HepG2 (cell line): Measurements from ENCODE around the gene COX7A2L. TPM values are rescaled to one million over a fixed set of nuclear protein-coding genes. Genes with fewer than 3 reads are reported as not detected.
A peak's percentile ranks its signal among the peaks of the same experiment; 100 is the strongest.

Source experiments
- ATAC-seq: fragments of 200-7000 bp; cut with Tn5 transposase; 3 replicates; pipeline ENCODE4 v1.9.1; 2020; ENCODE audit warnings: mild to moderate bottlenecking, moderate library complexity
- BruUV-seq: library from RNA; stranded (reverse); fragments of 400-500 nt; replicated peaks from 2 replicates; lab custom pipeline; 2021; lab: Mats Ljungman, UMichigan
- CTCF ChIA-PET: fragments of 300-600 bp; formaldehyde crosslinking; extraction: SDS; loops from one replicate; lab custom pipeline; 2021; ENCODE audit warnings: low total read pairs, inconsistent platforms, low intra/inter-chr PET ratio; lab: Yijun Ruan, JAX
- POLR2A ChIA-PET: fragments of 350-600 bp; sonication (Branson Sonifier 250); formaldehyde crosslinking; loops from one replicate; lab custom pipeline; 2020; ENCODE audit warnings: antibody characterized with exemption, inconsistent platforms; lab: Yijun Ruan, JAX
- DNase-seq: peaks from one replicate; pipeline ENCODE4 v3.0.0-alpha.2; 2015; ENCODE audit warnings: low spot score
- FAIRE-seq: peaks from 3 replicates; lab custom pipeline; 2011; peaks lifted over from hg19 to GRCh38; lab: Jason Lieb, UNC
- H2AFZ ChIP-seq: one replicate; pipeline ENCODE4 v1.6.1; 2011; ENCODE audit warnings: low read length, inconsistent platforms
- H3K27ac ChIP-seq: fragments of 300-600 bp; 3 replicates; pipeline ENCODE4 v1.8.0; 2011; ENCODE audit warnings: mixed run types, mild to moderate bottlenecking, mixed read lengths, low read length, inconsistent platforms; ENCODE audit not compliant: insufficient read depth; ENCODE audit errors: extremely low read length
- H3K27me3 ChIP-seq, 2 experiments: fragments of 200-600 bp in 1 of 2; 2 replicates in 1 of 2; 3 replicates in 1 of 2; pipeline versions ENCODE4 v1.6.0 to v1.8.0; 2011; ENCODE audit warnings: low read length in 2 of 2, mild to moderate bottlenecking in 2 of 2, moderate library complexity in 2 of 2, inconsistent platforms in 1 of 2; ENCODE audit not compliant: insufficient read depth in 2 of 2, control insufficient read depth in 1 of 2
- H3K36me3 ChIP-seq, 2 experiments: fragments of 200-600 bp in 1 of 2; replicated peaks in 1 of 2; 2 replicates in 1 of 2; 3 replicates in 1 of 2; pipeline versions ENCODE4 v1.5.1 to v1.8.0; 2011; ENCODE audit warnings: low read length in 2 of 2, inconsistent platforms in 1 of 2; ENCODE audit not compliant: insufficient read depth in 2 of 2, control insufficient read depth in 1 of 2
- H3K4me1 ChIP-seq: 2 replicates; pipeline ENCODE4 v1.5.1; 2012; ENCODE audit warnings: low read length, inconsistent platforms; ENCODE audit not compliant: insufficient read depth
- H3K4me2 ChIP-seq: 2 replicates; pipeline ENCODE4 v1.6.0; 2011; ENCODE audit warnings: low read depth, low read length, inconsistent platforms
- H3K4me3 ChIP-seq, 3 experiments: fragments of 200-600 bp in 1 of 3; sonication (generic), shearing (Covaris generic) in 1 of 3; replicated peaks in 1 of 3; 2 replicates each; pipeline ENCODE4 v1.5.1; 2011 to 2016; ENCODE audit warnings: low read length in 3 of 3, inconsistent platforms in 2 of 3, low read depth in 2 of 3, mild to moderate bottlenecking in 2 of 3, control low read depth in 1 of 3, mixed read lengths in 1 of 3; ENCODE audit not compliant: insufficient read depth in 1 of 3
- H3K79me2 ChIP-seq: one replicate; pipeline ENCODE4 v1.6.1; 2011; ENCODE audit warnings: low read length, inconsistent platforms; ENCODE audit not compliant: insufficient read depth
- H3K9ac ChIP-seq: 2 replicates; pipeline ENCODE4 v1.6.0; 2011; ENCODE audit warnings: mild to moderate bottlenecking, low read depth, low read length, inconsistent platforms; ENCODE audit not compliant: insufficient read depth
- H3K9me3 ChIP-seq: 2 replicates; pipeline ENCODE4 v1.5.1; 2012; ENCODE audit warnings: mild to moderate bottlenecking, low read length
- H4K20me1 ChIP-seq: 2 replicates; pipeline ENCODE4 v1.6.0; 2011; ENCODE audit warnings: inconsistent platforms, mild to moderate bottlenecking, low read length, moderate library complexity; ENCODE audit not compliant: insufficient read depth
- MIXL1 ChIP-seq: IDR thresholded peaks from 2 replicates; pipeline ENCODE4 v1.6.1; 2016
- NCOA5 ChIP-seq: sonication (generic); formaldehyde crosslinking; IDR thresholded peaks from 2 replicates; pipeline ENCODE4 v1.4.0; 2020; ENCODE audit warnings: missing genetic modification reagents
- ZNF605 ChIP-seq: sonication (generic); formaldehyde crosslinking; IDR thresholded peaks from 2 replicates; pipeline ENCODE4 v1.8.0; 2022; ENCODE audit warnings: mild to moderate bottlenecking, missing genetic modification reagents
- WGBS: methylation state at CpG from one replicate; pipeline ENCODE4 v1.1.6; 2017; ENCODE audit warnings: low lambda C conversion rate; 5-methylcytosine and 5-hydroxymethylcytosine counted together
- in situ Hi-C: cut with HindIII; loops from 2 replicates; pipeline ENCODE4 v1.10.0; 2017; ENCODE audit warnings: low pct_unique_long_range_greater_than_20kb; ENCODE audit not compliant: extremely low pct_ligation_motif_present
- intact Hi-C: fragments of 100-400 bp; cut with micrococcal nuclease; formaldehyde crosslinking; loops from one replicate; pipeline ENCODE4 v1.10.0; 2022; ENCODE audit not compliant: unreplicated experiment
- polyA plus RNA-seq, 8 experiments: library from polyadenylated mRNA; depleted of rRNA in 3 of 8; stranded (reverse) in 7 of 8; unstranded in 1 of 8; fragments of >200 nt; fragmentation: Illumina TruSeq in 4 of 8; extraction: Trizol in 4 of 8; gene quantifications; 2 replicates each; pipeline versions ENCODE4 v1.2.1 to v1.2.3, GENCODE V29; 2011 to 2016; ENCODE audit warnings: low read depth in 4 of 8, missing spikeins in 1 of 8, mixed read lengths in 1 of 8; ENCODE audit not compliant: insufficient read depth in 1 of 8
- total RNA-seq, 5 experiments: library from RNA; depleted of rRNA; stranded (reverse); fragments of >200 nt; fragmentation: Illumina TruSeq; extraction: Trizol; gene quantifications; 2 replicates each; pipeline ENCODE4 v1.2.3, GENCODE V29; 2016; ENCODE audit warnings: low read depth in 1 of 5
- TF ChIP-seq, protein P1 (sequence below): IDR thresholded peaks from 2 replicates; pipeline ENCODE4 v1.6.1; 2016; ENCODE audit warnings: low read depth
- TF ChIP-seq, protein P2 (sequence below): sonication (generic); formaldehyde crosslinking; IDR thresholded peaks from 2 replicates; pipeline ENCODE4 v1.5.1; 2020; ENCODE audit warnings: missing genetic modification reagents, mild to moderate bottlenecking, borderline replicate concordance
- TF ChIP-seq, protein P3 (sequence below), 2 experiments: fragments of 450-650 bp in 1 of 2; sonication (generic) in 1 of 2; formaldehyde crosslinking in 1 of 2; IDR thresholded peaks; 2 replicates each; pipeline versions ENCODE4 v1.6.1 to v1.8.0; 2016 to 2022; ENCODE audit warnings: antibody characterized with exemption in 1 of 2, mild to moderate bottlenecking in 1 of 2, missing genetic modification reagents in 1 of 2

COX7A2L gene
- total and polyA plus RNA-seq, 2 of the 13 experiments (the other 11 are each of a cell fraction or from before 2014, with no cell fraction given): 155 to 201 TPM

DNA sequence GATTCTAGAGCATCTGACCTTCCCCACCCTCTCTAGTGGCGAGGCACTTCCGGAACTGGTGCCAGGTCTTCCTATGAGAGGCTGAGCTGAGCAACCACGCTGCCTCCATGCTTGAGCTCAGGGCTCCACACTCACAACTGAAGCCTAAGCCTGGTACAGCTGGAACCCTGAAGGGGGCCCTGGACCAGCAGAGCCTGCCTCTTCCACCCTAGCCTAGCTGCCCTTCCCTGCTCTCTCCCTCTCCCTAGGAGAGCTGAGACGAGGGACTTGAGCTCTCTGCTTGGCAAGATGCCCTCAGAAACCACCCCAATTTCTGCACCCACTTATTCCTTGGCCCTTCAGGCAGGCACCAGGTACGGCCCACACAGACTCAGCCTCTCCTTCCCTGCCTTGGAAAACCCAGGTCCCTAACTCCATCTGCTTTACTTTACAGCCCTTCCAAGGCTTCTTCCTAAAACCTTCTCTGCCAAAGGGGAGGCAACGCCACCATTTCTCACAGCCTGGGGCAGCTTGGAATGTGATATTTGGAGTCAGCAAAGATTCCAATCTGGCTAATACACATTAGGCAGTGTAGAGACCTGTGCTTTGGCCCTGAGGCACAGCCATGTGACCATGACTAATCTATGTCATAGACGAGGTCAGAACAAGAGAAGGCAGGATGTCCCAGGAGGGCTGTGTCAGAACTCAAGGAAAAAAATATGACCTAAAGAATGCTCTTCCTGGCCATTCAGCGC, 18.8 kb downstream of the COX7A2L start (continued):
- TF ChIP-seq, protein P1, sequence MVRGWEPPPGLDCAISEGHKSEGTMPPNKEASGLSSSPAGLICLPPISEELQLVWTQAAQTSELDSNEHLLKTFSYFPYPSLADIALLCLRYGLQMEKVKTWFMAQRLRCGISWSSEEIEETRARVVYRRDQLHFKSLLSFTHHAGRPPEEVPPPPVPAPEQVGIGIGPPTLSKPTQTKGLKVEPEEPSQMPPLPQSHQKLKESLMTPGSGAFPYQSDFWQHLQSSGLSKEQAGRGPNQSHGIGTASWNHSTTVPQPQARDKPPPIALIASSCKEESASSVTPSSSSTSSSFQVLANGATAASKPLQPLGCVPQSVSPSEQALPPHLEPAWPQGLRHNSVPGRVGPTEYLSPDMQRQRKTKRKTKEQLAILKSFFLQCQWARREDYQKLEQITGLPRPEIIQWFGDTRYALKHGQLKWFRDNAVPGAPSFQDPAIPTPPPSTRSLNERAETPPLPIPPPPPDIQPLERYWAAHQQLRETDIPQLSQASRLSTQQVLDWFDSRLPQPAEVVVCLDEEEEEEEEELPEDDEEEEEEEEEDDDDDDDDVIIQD: no peak; the same call in 1 of the 2 replicates
- TF ChIP-seq, protein P2, sequence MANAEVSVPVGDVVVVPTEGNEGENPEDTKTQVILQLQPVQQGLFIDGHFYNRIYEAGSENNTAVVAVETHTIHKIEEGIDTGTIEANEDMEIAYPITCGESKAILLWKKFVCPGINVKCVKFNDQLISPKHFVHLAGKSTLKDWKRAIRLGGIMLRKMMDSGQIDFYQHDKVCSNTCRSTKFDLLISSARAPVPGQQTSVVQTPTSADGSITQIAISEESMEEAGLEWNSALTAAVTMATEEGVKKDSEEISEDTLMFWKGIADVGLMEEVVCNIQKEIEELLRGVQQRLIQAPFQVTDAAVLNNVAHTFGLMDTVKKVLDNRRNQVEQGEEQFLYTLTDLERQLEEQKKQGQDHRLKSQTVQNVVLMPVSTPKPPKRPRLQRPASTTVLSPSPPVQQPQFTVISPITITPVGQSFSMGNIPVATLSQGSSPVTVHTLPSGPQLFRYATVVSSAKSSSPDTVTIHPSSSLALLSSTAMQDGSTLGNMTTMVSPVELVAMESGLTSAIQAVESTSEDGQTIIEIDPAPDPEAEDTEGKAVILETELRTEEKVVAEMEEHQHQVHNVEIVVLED (CRISPR knock-in tag): 0 out of 2 replicates have a peak, but pooled peaks have one; percentile 21

DNA sequence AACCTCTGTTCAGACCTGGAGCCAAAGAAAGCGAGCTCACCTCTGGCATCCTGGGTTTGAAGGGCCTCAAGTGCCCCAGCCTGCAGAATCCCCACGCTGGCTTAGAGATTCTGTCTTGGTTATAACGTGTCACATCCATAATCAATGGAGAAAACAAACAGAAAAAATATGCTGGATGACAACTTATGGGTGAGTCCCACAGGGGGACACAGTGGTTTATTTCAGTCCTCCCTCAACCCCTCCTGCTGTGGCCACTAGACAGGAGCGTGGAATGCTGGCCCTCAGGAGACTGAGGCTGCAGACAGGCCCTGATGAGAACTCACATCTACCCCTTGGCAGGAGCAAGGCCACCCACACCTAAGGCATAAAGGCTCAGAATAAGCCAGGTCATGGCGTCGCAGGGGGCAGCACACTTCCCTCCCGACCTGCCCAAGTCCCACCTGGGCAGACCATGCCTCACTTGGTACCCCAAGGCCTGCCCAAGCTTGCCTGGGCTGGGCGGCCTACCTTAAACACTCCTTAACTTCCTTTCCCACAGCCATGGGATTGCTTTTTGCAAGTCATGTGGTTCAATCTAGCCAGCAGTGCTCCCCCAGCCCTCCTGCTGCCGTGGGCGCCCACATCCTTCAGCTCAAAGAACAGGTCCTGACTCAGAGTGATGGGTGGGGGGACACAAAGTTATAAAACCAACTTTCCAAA, 19.9 kb downstream of the COX7A2L start:
- ATAC-seq (peak; percentile 1), DNase-seq (no peak), FAIRE-seq (no peak)
- ChIA-PET CTCF (no interaction called here), POLR2A (no interaction called here)
- Histone ChIP-seq H3K9ac (no peak overlapping the region), H3K79me2 (peaks cover 18% of the 10 kb centered on the region), H3K27ac (no peak overlapping the region), H3K4me2 (no peak overlapping the region), H2AFZ (no peak overlapping the region), H3K36me3 (peaks cover 5 to 8% of the 10 kb centered on the region in 2 experiments), H3K9me3 (no peaks in the 10 kb centered on the region), H4K20me1 (peaks cover 44% of the 10 kb centered on the region), H3K4me1 (peaks cover 37% of the 10 kb centered on the region), H3K27me3 (no peaks in the 10 kb centered on the region), H3K4me3 (no peak overlapping the region)
- BruUV-seq: no TSS peak
- in situ Hi-C loops: no loop called here
- 95% methylated on average over 10 of the region's 10 CpGs for WGBS
- intact Hi-C loops: no loop called here
- no peak for TF ChIP-seq MIXL1 (CRISPR knock-in tag)
- TF ChIP-seq NCOA5 (CRISPR knock-in tag): peak; percentile 94; the same call in 1 of the 2 replicates
- TF ChIP-seq ZNF605 (CRISPR knock-in tag): peak; percentile 82; the same call in 1 of the 2 replicates
- TF ChIP-seq, protein P3, sequence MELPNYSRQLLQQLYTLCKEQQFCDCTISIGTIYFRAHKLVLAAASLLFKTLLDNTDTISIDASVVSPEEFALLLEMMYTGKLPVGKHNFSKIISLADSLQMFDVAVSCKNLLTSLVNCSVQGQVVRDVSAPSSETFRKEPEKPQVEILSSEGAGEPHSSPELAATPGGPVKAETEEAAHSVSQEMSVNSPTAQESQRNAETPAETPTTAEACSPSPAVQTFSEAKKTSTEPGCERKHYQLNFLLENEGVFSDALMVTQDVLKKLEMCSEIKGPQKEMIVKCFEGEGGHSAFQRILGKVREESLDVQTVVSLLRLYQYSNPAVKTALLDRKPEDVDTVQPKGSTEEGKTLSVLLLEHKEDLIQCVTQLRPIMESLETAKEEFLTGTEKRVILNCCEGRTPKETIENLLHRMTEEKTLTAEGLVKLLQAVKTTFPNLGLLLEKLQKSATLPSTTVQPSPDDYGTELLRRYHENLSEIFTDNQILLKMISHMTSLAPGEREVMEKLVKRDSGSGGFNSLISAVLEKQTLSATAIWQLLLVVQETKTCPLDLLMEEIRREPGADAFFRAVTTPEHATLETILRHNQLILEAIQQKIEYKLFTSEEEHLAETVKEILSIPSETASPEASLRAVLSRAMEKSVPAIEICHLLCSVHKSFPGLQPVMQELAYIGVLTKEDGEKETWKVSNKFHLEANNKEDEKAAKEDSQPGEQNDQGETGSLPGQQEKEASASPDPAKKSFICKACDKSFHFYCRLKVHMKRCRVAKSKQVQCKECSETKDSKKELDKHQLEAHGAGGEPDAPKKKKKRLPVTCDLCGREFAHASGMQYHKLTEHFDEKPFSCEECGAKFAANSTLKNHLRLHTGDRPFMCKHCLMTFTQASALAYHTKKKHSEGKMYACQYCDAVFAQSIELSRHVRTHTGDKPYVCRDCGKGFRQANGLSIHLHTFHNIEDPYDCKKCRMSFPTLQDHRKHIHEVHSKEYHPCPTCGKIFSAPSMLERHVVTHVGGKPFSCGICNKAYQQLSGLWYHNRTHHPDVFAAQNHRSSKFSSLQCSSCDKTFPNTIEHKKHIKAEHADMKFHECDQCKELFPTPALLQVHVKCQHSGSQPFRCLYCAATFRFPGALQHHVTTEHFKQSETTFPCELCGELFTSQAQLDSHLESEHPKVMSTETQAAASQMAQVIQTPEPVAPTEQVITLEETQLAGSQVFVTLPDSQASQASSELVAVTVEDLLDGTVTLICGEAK (IDR thresholded peaks at IDR 0.05): no peak
- TF ChIP-seq, protein P3 (CRISPR knock-in tag; IDR thresholded peaks at IDR 0.05): 0 out of 2 replicates have a peak, but pooled peaks have one; percentile 20
